ENCODE results near the gene MS4A4E. TPM values are rescaled to one million over a fixed set of nuclear protein-coding genes. Genes with fewer than 3 reads are reported as not detected.
"Not testable (repeated sequence)": the region's sequence is repeated elsewhere in the genome, so short reads cannot be mapped to it uniquely, and the experiment has no call there.

MS4A4E gene
- total RNA-seq, 4 donors from 2014 or later = 0.60 to 5.1 (median 0.98) TPM; not detected in 1

GRCh38 chr11:60155931-60156330 is 87.0 kb downstream of the MS4A4E start:
- no peaks in the 10 kb centered on the region for H3K36me3 ChIP-seq
- DNase-seq (ENCODE audit: low spot score in 2 of 2) = no peak
- no peak overlapping the region for H3K27ac ChIP-seq
- WGBS = 77% methylated on average over 3 of the region's 3 CpGs
- TF ChIP-seq CTCF (IDR thresholded peaks at IDR 0.05) (no peak), EP300 (IDR thresholded peaks at IDR 0.05) (no peak), POLR2AphosphoS5 (IDR thresholded peaks at IDR 0.05) (no peak), POLR2A (IDR thresholded peaks at IDR 0.05) (no peak)
- no peak overlapping the region for H3K4me3 ChIP-seq
- no peaks in the 10 kb centered on the region for H3K4me1 ChIP-seq
- no peaks in the 10 kb centered on the region for H3K9me3 ChIP-seq
- H3K27me3 ChIP-seq = no peaks in the 10 kb centered on the region

- H3K4me1 ChIP-seq; H3K9me3 ChIP-seq; H3K4me3 ChIP-seq; H3K27me3 ChIP-seq; H3K27ac ChIP-seq; H3K36me3 ChIP-seq; DNase-seq (ENCODE audit: low spot score in 2 of 2): not testable (repeated sequence)
These were observed 90.2 kb downstream of the MS4A4E start for GRCh38 chr11:60152727-60153126.

- WGBS = 78% methylated on average over 1 of the region's 1 CpG
- Histone ChIP-seq H3K4me1 (no peaks in the 10 kb centered on the region), H3K9me3 (no peaks in the 10 kb centered on the region), H3K4me3 (no peak overlapping the region), H3K27ac (no peak overlapping the region), H3K36me3 (no peaks in the 10 kb centered on the region), H3K27me3 (no peaks in the 10 kb centered on the region)
- TF ChIP-seq POLR2A (IDR thresholded peaks at IDR 0.05) = no peak
- no peak for TF ChIP-seq CTCF (IDR thresholded peaks at IDR 0.05)
- TF ChIP-seq EP300 (IDR thresholded peaks at IDR 0.05) = no peak
- TF ChIP-seq POLR2AphosphoS5 (IDR thresholded peaks at IDR 0.05) = no peak
- no peak for DNase-seq (ENCODE audit: low spot score in 2 of 2)
These were observed 92.7 kb downstream of the MS4A4E start for GRCh38 chr11:60150279-60150678.

Other genes with a start within 250 kb of the MS4A4E start
- not detected for gene OOSP4B, start 226.0 kb downstream of the MS4A4E start, total RNA-seq
- gene OOSP2, start 202.7 kb downstream of the MS4A4E start, total RNA-seq = not detected
- gene MS4A3, start 186.5 kb downstream of the MS4A4E start, total RNA-seq = not detected
- 1 to 10 TPM in 2 of 4 donors, under 1 TPM in 1, not detected in 1; 0.32 to 1.5 (median 1.2) TPM for gene MS4A2, start 154.5 kb downstream of the MS4A4E start, total RNA-seq
- 10 to 100 TPM in 2 of 4 donors, 1 to 10 TPM in 2; 6.9 to 13.4 (median 9.2) TPM for gene MS4A6A, start 60.1 kb downstream of the MS4A4E start, total RNA-seq
- 1 to 10 TPM; 2.1 to 4.8 (median 2.4) TPM for gene MS4A4A, start 37.5 kb upstream of the MS4A4E start, total RNA-seq
- gene MS4A6E, start 84.1 kb upstream of the MS4A4E start, total RNA-seq = not detected
- gene MS4A7, start 135.4 kb upstream of the MS4A4E start, total RNA-seq = 1 to 10 TPM in 3 of 4 donors, under 1 TPM in 1; 0.86 to 9.5 (median 4.2) TPM
- gene MS4A14, start 153.3 kb upstream of the MS4A4E start, total RNA-seq = 1 to 10 TPM in 1 of 4 donors, under 1 TPM in 1, not detected in 2; 0.48 to 2.3 TPM
- not detected for gene MS4A5, start 186.4 kb upstream of the MS4A4E start, total RNA-seq
- under 1 TPM in 1 of 4 donors, not detected in 3; 0.81 TPM for gene MS4A1, start 212.7 kb upstream of the MS4A4E start, total RNA-seq
- not detected for gene MS4A12, start 249.6 kb upstream of the MS4A4E start, total RNA-seq

Measured in suprapubic skin (tissue), 4 donors.